Trophoblast cell (in vitro differentiated cells and primary cell): ENCODE results near the gene KLC3.
"Not testable (repeated sequence)": the region's sequence is repeated elsewhere in the genome, so short reads cannot be mapped to it uniquely, and the experiment has no call there.

ENCODE experiments used
- DNase-seq, 2 donors: peaks; one replicate each; pipeline ENCODE4 v3.0.0-alpha.2; 2016
- H2AFZ ChIP-seq: 2 replicates; pipeline ENCODE4 v1.6.1; 2013; ENCODE audit warnings: low read length, moderate library complexity, mild to moderate bottlenecking; ENCODE audit not compliant: insufficient read depth, poor library complexity
- H2AK5ac ChIP-seq: 2 replicates; pipeline ENCODE4 v1.6.1; 2013; ENCODE audit warnings: mild to moderate bottlenecking, low read length
- H2BK120ac ChIP-seq: 2 replicates; pipeline ENCODE4 v1.6.1; 2013; ENCODE audit warnings: low read length, mild to moderate bottlenecking, moderate library complexity; ENCODE audit not compliant: insufficient read depth, poor library complexity
- H2BK12ac ChIP-seq: 2 replicates; pipeline ENCODE4 v1.6.1; 2013; ENCODE audit warnings: mild to moderate bottlenecking, low read length, moderate library complexity
- H2BK5ac ChIP-seq: 2 replicates; pipeline ENCODE4 v1.6.1; 2013; ENCODE audit warnings: low read length, low read depth, moderate library complexity, mild to moderate bottlenecking; ENCODE audit not compliant: poor library complexity
- H3K14ac ChIP-seq: 2 replicates; pipeline ENCODE4 v1.6.1; 2013; ENCODE audit warnings: mild to moderate bottlenecking, low read length
- H3K18ac ChIP-seq: 2 replicates; pipeline ENCODE4 v1.6.1; 2013; ENCODE audit warnings: mild to moderate bottlenecking, low read length
- H3K23ac ChIP-seq: 2 replicates; pipeline ENCODE4 v1.6.1; 2013; ENCODE audit warnings: low read length
- H3K27ac ChIP-seq: 2 replicates; pipeline ENCODE4 v1.5.1; 2013; ENCODE audit warnings: low read depth, mild to moderate bottlenecking, inconsistent platforms, low read length, moderate library complexity
- H3K27me3 ChIP-seq: 2 replicates; pipeline ENCODE4 v1.6.1; 2013; ENCODE audit warnings: inconsistent platforms, mild to moderate bottlenecking, low read length, moderate library complexity; ENCODE audit not compliant: insufficient read depth
- H3K36me3 ChIP-seq, 2 experiments: 1 replicate in 1 of 2; 2 replicates in 1 of 2; pipeline ENCODE4 v1.6.1; 2013; ENCODE audit warnings: low read length in 2 of 2, mild to moderate bottlenecking in 2 of 2, moderate library complexity in 1 of 2; ENCODE audit not compliant: insufficient read depth in 2 of 2, control insufficient read depth in 1 of 2
- H3K4ac ChIP-seq: 2 replicates; pipeline ENCODE4 v1.6.1; 2013; ENCODE audit warnings: low read depth, mild to moderate bottlenecking, low read length, moderate library complexity
- H3K4me1 ChIP-seq, 2 experiments: 1 replicate in 1 of 2; 2 replicates in 1 of 2; pipeline ENCODE4 v1.6.1; 2013; ENCODE audit warnings: low read length in 2 of 2, mild to moderate bottlenecking in 2 of 2, moderate library complexity in 1 of 2; ENCODE audit not compliant: insufficient read depth in 2 of 2, control insufficient read depth in 1 of 2
- H3K4me2 ChIP-seq: 2 replicates; pipeline ENCODE4 v1.6.1; 2013; ENCODE audit warnings: inconsistent platforms, mild to moderate bottlenecking, low read length, moderate library complexity
- H3K4me3 ChIP-seq: 2 replicates; pipeline ENCODE4 v1.5.1; 2013; ENCODE audit warnings: mild to moderate bottlenecking, low read depth, low read length, inconsistent platforms
- H3K79me1 ChIP-seq: one replicate; pipeline ENCODE4 v1.6.1; 2013; ENCODE audit warnings: low read length
- H3K79me2 ChIP-seq: 2 replicates; pipeline ENCODE4 v1.6.1; 2013; ENCODE audit warnings: low read length, mild to moderate bottlenecking; ENCODE audit not compliant: control insufficient read depth, insufficient read depth, poor library complexity
- H3K9ac ChIP-seq: 2 replicates; pipeline ENCODE4 v1.6.1; 2013; ENCODE audit warnings: mild to moderate bottlenecking, low read length
- H3K9me3 ChIP-seq: 2 replicates; pipeline ENCODE4 v1.6.1; 2013; ENCODE audit warnings: low read depth, mild to moderate bottlenecking, control low read depth, inconsistent platforms, low read length; ENCODE audit not compliant: insufficient read depth
- H4K12ac ChIP-seq: 2 replicates; pipeline ENCODE4 v1.6.1; 2013; ENCODE audit warnings: low read depth, mild to moderate bottlenecking, low read length, moderate library complexity
- H4K8ac ChIP-seq: 2 replicates; pipeline ENCODE4 v1.6.1; 2013; ENCODE audit warnings: low read depth, mild to moderate bottlenecking, low read length, moderate library complexity
- H4K91ac ChIP-seq: one replicate; pipeline ENCODE4 v1.6.1; 2013; ENCODE audit warnings: low read depth, mild to moderate bottlenecking, low read length, moderate library complexity
- WGBS: extraction: QIAGEN DNeasy Blood & Tissue Kit; methylation state at CpG from one replicate; pipeline ENCODE4 v1.1.7; 2013; ENCODE audit warnings: missing lambda C conversion rate; ENCODE audit not compliant: insufficient read length, insufficient coverage; ENCODE audit errors: extremely low coverage; 5-methylcytosine and 5-hydroxymethylcytosine counted together

Gene KLC3

DNA sequence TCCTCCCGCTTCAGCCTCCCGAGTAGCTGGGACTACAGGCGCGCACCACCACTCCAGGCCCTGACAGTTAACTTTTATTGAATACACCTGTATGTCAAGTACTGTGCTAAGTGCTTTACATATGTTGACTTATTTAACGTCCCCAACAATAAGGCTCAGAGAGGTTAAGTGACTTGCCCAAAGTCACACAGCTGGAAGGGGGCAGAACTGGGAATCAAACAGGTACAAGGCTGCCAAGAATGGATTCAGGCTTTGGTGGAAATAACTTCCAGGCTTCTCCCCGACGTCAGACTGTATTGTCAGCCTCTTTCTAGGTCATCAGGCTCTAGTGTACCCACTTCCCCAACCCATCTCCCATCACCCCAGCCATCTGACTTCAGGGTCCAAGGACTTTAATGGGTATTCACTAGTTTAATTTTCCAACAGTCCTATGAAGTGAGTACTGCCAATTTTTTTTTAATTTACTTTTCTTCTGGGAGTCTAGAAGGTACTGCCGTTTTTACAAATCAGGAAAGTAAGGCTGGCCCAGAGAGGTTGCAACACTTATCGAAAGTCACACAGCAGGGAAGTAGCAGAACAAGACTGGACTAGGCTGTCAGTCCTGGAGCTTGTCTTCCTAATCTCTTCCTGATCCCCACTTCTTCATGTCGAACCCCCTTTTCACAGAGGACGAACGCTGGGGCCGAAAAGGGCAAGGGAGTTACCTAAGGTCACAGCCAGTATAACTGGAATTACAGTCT is 13.0 kb upstream of the KLC3 start:
- no peak overlapping the region for H3K9ac ChIP-seq
- H4K8ac ChIP-seq = no peak overlapping the region
- whole genome bisulfite sequencing = no CpG with 5 or more reads among the region's 13 CpGs
- H3K4me2 ChIP-seq = no peak overlapping the region
- no peak overlapping the region for H2BK5ac ChIP-seq
- no peak for DNase-seq
- no peak overlapping the region for H2BK120ac ChIP-seq
- H3K4ac ChIP-seq = no peak overlapping the region
- no peak overlapping the region for H4K12ac ChIP-seq
- no peak overlapping the region for H4K91ac ChIP-seq
- no peaks in the 10 kb centered on the region for H3K79me1 ChIP-seq
- H3K18ac ChIP-seq = no peak overlapping the region
- H3K79me2 ChIP-seq = no peaks in the 10 kb centered on the region
- no peak overlapping the region for H3K14ac ChIP-seq
- H2BK12ac ChIP-seq = no peak overlapping the region
- peaks cover 4% of the 10 kb centered on the region for H3K27me3 ChIP-seq
- H2AFZ ChIP-seq = no peak overlapping the region
- H3K27ac ChIP-seq = no peak overlapping the region
- peaks cover 0 to 5% of the 10 kb centered on the region in 2 experiments for H3K4me1 ChIP-seq
- no peak overlapping the region for H3K23ac ChIP-seq
- H2AK5ac ChIP-seq = no peak overlapping the region
- no peaks in the 10 kb centered on the region for H3K36me3 ChIP-seq
- no peaks in the 10 kb centered on the region for H3K9me3 ChIP-seq
- H3K4me3 ChIP-seq = no peak overlapping the region

DNA sequence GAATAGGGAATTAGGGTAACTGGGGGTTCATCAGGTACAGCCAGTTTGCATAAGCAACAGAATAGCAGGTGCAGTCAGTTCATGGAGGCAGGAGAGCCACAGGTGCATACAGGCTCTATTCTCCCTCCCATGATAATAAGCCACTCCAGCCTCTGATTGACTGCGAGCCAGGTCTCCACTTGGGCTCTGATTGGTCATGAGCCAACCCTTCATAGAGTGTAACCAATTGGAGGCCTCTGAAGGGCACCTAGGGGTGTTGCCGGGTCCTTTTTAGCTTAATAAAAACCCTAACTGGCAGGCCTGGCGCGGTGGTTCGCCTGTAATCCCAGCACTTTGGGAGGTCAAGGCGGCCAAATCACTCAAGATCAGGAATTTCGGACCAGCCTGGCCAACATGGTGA is 9.1 kb upstream of the KLC3 start:
- Histone ChIP-seq H2BK120ac (no peak overlapping the region), H4K91ac (no peak overlapping the region), H3K27me3 (no peaks in the 10 kb centered on the region), H3K9me3 (peaks cover 2% of the 10 kb centered on the region), H3K4ac (no peak overlapping the region), H3K79me1 (no peaks in the 10 kb centered on the region), H2AFZ (no peak overlapping the region), H3K36me3 (no peaks in the 10 kb centered on the region), H2AK5ac (no peak overlapping the region), H3K27ac (no peak overlapping the region), H3K4me1 (peaks cover 0 to 1% of the 10 kb centered on the region in 2 experiments), H3K4me3 (no peak overlapping the region), H4K12ac (no peak overlapping the region), H3K18ac (no peak overlapping the region), H3K9ac (no peak overlapping the region), H3K4me2 (no peak overlapping the region), H3K23ac (no peak overlapping the region), H4K8ac (no peak overlapping the region), H3K79me2 (no peaks in the 10 kb centered on the region), H3K14ac (no peak overlapping the region), H2BK5ac (no peak overlapping the region), H2BK12ac (no peak overlapping the region)
- WGBS = no CpG with 5 or more reads among the region's 7 CpGs
- DNase-seq = no peak

DNA sequence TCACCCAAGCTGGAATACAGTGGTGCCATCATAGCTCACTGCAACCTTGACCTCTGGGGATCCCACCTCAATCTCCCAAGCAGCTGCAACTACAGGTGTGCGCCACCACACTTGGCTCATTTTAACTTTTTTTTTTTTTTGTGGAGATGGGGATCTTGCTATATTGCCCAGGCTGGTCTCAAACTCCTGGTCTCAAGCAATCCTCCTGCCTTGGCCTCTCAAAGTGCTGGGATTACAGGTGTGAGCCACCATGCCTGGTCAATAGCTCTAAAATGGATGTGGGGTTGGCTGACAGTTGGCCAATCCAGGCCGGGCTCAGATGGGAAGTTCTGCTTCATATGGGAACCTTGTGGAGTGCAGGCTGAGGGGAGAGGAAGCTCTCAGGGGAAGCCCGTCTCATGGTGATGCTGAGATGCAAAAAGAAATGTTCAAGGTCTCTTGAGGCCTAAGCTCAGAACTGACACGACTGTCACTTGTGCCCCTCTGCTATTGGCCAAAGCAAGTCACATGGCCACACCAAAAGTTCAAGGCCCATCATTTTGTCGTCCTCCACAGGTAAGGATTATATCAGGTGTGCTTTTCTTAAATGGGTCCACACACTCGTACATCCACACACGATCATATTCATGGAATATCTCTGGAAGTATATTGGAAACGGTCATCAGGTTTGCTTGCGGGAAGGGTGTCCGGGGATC is 6.8 kb upstream of the KLC3 start:
- H2AK5ac ChIP-seq = no peak overlapping the region
- no peak overlapping the region for H3K4ac ChIP-seq
- no CpG with 5 or more reads among the region's 10 CpGs for WGBS
- no peak overlapping the region for H3K27ac ChIP-seq
- no peak overlapping the region for H3K18ac ChIP-seq
- H3K79me1 ChIP-seq = no peaks in the 10 kb centered on the region
- no peak overlapping the region for H2AFZ ChIP-seq
- no peak overlapping the region for H2BK12ac ChIP-seq
- H4K8ac ChIP-seq = no peak overlapping the region
- no peak overlapping the region for H3K4me2 ChIP-seq
- DNase-seq = no peak
- H3K4me3 ChIP-seq = no peak overlapping the region
- no peaks in the 10 kb centered on the region for H3K4me1 ChIP-seq
- H4K12ac ChIP-seq = no peak overlapping the region
- H3K9me3 ChIP-seq = peaks cover 2% of the 10 kb centered on the region
- no peak overlapping the region for H4K91ac ChIP-seq
- no peak overlapping the region for H3K9ac ChIP-seq
- no peaks in the 10 kb centered on the region for H3K36me3 ChIP-seq
- H3K79me2 ChIP-seq = no peaks in the 10 kb centered on the region
- no peak overlapping the region for H3K14ac ChIP-seq
- no peak overlapping the region for H2BK5ac ChIP-seq
- no peak overlapping the region for H3K23ac ChIP-seq
- no peaks in the 10 kb centered on the region for H3K27me3 ChIP-seq
- H2BK120ac ChIP-seq = no peak overlapping the region

DNA sequence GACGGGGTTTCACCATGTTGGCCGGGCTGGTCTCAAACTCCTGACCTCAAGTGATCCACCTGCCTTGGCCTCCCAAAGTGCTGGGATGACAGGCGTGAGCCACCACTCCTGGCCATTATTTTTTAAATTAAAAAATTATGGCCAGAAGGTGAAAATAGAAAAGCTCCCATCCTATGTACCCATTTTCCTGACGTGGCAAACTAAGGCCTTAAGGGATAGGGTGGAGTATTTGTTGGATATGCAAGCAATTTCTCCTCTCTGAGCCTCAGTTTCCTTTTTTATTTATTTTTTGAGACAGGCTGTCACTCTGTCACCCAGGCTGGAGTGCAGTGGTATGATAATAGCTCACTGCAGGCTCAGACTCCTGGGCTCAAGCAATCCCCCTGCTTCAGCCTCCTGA is 5.7 kb upstream of the KLC3 start:
- not testable (repeated sequence) for H4K8ac ChIP-seq, H2BK5ac ChIP-seq
- WGBS = no CpG with 5 or more reads among the region's 4 CpGs

More for the DNA sequence above, 5.7 kb upstream of the KLC3 start:
- H3K9me3 ChIP-seq, H3K4me1 ChIP-seq, H4K12ac ChIP-seq, H3K9ac ChIP-seq, H3K14ac ChIP-seq, H3K27ac ChIP-seq, H2BK12ac ChIP-seq, H3K4me3 ChIP-seq, H3K36me3 ChIP-seq, H2AFZ ChIP-seq, H3K4ac ChIP-seq, H3K27me3 ChIP-seq, H3K23ac ChIP-seq, H2BK120ac ChIP-seq, H3K79me1 ChIP-seq, H2AK5ac ChIP-seq, H4K91ac ChIP-seq, H3K18ac ChIP-seq, H3K79me2 ChIP-seq, H3K4me2 ChIP-seq, DNase-seq: not testable (repeated sequence)
